HEK293 (cell line): ENCODE measurements around the gene ARFGAP1.

Experiments used
- ELK4 ChIP-seq: IDR thresholded peaks from 2 replicates; pipeline ENCODE4 v1.6.1; 2011; ENCODE audit warnings: mild to moderate bottlenecking, low read depth, low read length, borderline replicate concordance
- GLI4 ChIP-seq: fragments of 450-650 bp; formaldehyde crosslinking; IDR thresholded peaks from 2 replicates; pipeline ENCODE4 v1.5.1; 2016; ENCODE audit warnings: missing biosample characterization, missing genetic modification characterization
- KLF1 ChIP-seq: fragments of 450-650 bp; formaldehyde crosslinking; IDR thresholded peaks from 2 replicates; pipeline ENCODE4 v1.5.1; 2016; ENCODE audit warnings: missing biosample characterization, missing genetic modification characterization
- KLF9 ChIP-seq: fragments of 450-650 bp; formaldehyde crosslinking; IDR thresholded peaks from 2 replicates; pipeline ENCODE4 v1.5.1; 2016; ENCODE audit warnings: missing biosample characterization, missing genetic modification characterization, low read depth
- PRDM10 ChIP-seq: fragments of 450-650 bp; formaldehyde crosslinking; IDR thresholded peaks from 2 replicates; pipeline ENCODE4 v1.5.1; 2016; ENCODE audit warnings: missing biosample characterization, missing genetic modification characterization
- REST ChIP-seq: fragments of 450-650 bp; formaldehyde crosslinking; IDR thresholded peaks from 2 replicates; pipeline ENCODE4 v1.5.1; 2016; ENCODE audit warnings: missing biosample characterization, missing genetic modification characterization
- SCRT2 ChIP-seq: fragments of 450-650 bp; formaldehyde crosslinking; IDR thresholded peaks from 2 replicates; pipeline ENCODE4 v1.5.1; 2016; ENCODE audit warnings: missing biosample characterization, missing genetic modification characterization
- SETDB1 ChIP-seq: IDR thresholded peaks from one replicate; pipeline ENCODE4 v1.6.1; 2017; ENCODE audit warnings: mild to moderate bottlenecking, low read length, moderate library complexity, mixed read lengths; ENCODE audit not compliant: insufficient read length
- ZEB2 ChIP-seq: fragments of 450-650 bp; formaldehyde crosslinking; IDR thresholded peaks from 2 replicates; pipeline ENCODE4 v1.5.1; 2016; ENCODE audit warnings: missing biosample characterization, missing genetic modification characterization
- ZFHX2 ChIP-seq: fragments of 450-650 bp; formaldehyde crosslinking; conservative IDR thresholded peaks from 2 replicates; pipeline ENCODE4 v1.5.1; 2016; ENCODE audit warnings: missing biosample characterization, missing genetic modification characterization
- ZFP3 ChIP-seq: fragments of 450-650 bp; formaldehyde crosslinking; IDR thresholded peaks from 2 replicates; pipeline ENCODE4 v1.5.1; 2016; ENCODE audit warnings: low read depth, missing biosample characterization, missing genetic modification characterization
- ZNF18 ChIP-seq: fragments of 450-650 bp; formaldehyde crosslinking; IDR thresholded peaks from 2 replicates; pipeline ENCODE4 v1.5.1; 2016; ENCODE audit warnings: missing biosample characterization, missing genetic modification characterization
- ZNF211 ChIP-seq: fragments of 450-650 bp; formaldehyde crosslinking; IDR thresholded peaks from 2 replicates; pipeline ENCODE4 v1.5.1; 2016; ENCODE audit warnings: low read depth, missing biosample characterization, missing genetic modification characterization
- ZNF23 ChIP-seq: fragments of 450-650 bp; formaldehyde crosslinking; IDR thresholded peaks from 2 replicates; pipeline ENCODE4 v1.5.1; 2016; ENCODE audit warnings: missing biosample characterization, missing genetic modification characterization, borderline replicate concordance
- ZNF280C ChIP-seq: fragments of 450-650 bp; formaldehyde crosslinking; IDR thresholded peaks from 2 replicates; pipeline ENCODE4 v1.5.1; 2016; ENCODE audit warnings: missing biosample characterization, missing genetic modification characterization
- ZNF292 ChIP-seq: fragments of 450-650 bp; formaldehyde crosslinking; IDR thresholded peaks from 2 replicates; pipeline ENCODE4 v1.5.1; 2016; ENCODE audit warnings: low read depth, missing biosample characterization, missing genetic modification characterization, borderline replicate concordance
- ZNF394 ChIP-seq: fragments of 450-650 bp; formaldehyde crosslinking; IDR thresholded peaks from 2 replicates; pipeline ENCODE4 v1.5.1; 2016; ENCODE audit warnings: missing biosample characterization, missing genetic modification characterization, mild to moderate bottlenecking, moderate library complexity, borderline replicate concordance
- ZNF426 ChIP-seq: fragments of 450-650 bp; formaldehyde crosslinking; IDR thresholded peaks from 2 replicates; pipeline ENCODE4 v1.5.1; 2017; ENCODE audit warnings: missing biosample characterization, missing genetic modification characterization, mild to moderate bottlenecking, inconsistent platforms, moderate library complexity
- ZNF514 ChIP-seq: fragments of 450-650 bp; formaldehyde crosslinking; IDR thresholded peaks from 2 replicates; pipeline ENCODE4 v1.5.1; 2016; ENCODE audit warnings: missing biosample characterization, missing genetic modification characterization
- ZNF560 ChIP-seq: fragments of 450-650 bp; formaldehyde crosslinking; IDR thresholded peaks from 2 replicates; pipeline ENCODE4 v1.5.1; 2017; ENCODE audit warnings: missing biosample characterization, missing genetic modification characterization, borderline replicate concordance
- ZNF600 ChIP-seq: fragments of 450-650 bp; formaldehyde crosslinking; IDR thresholded peaks from 2 replicates; pipeline ENCODE4 v1.5.1; 2016; ENCODE audit warnings: missing biosample characterization, missing genetic modification characterization
- ZNF692 ChIP-seq: fragments of 450-650 bp; formaldehyde crosslinking; IDR thresholded peaks from 2 replicates; pipeline ENCODE4 v1.5.1; 2016; ENCODE audit warnings: missing biosample characterization, missing genetic modification characterization
- ZNF768 ChIP-seq: fragments of 450-650 bp; formaldehyde crosslinking; IDR thresholded peaks from 2 replicates; pipeline ENCODE4 v1.5.1; 2018; ENCODE audit warnings: missing biosample characterization, mild to moderate bottlenecking, missing genetic modification characterization
- ZNF792 ChIP-seq: fragments of 450-650 bp; formaldehyde crosslinking; IDR thresholded peaks from 2 replicates; pipeline ENCODE4 v1.5.1; 2016; ENCODE audit warnings: missing biosample characterization, missing genetic modification characterization

Gene ARFGAP1

GRCh38 chr20:63290677-63291472 lies 18.3 kb downstream of the ARFGAP1 start (continued):
- no peak for TF ChIP-seq ZNF211 (tag by site-specific recombination)
- peak; percentile 43; the same call in 1 of the 2 replicates for TF ChIP-seq ZNF692 (tag by site-specific recombination)
- no peak for TF ChIP-seq ZNF280C (tag by site-specific recombination)
- no peak for TF ChIP-seq ZNF292 (tag by site-specific recombination)
- TF ChIP-seq ZNF560 (tag by site-specific recombination), result no peak
- TF ChIP-seq ZNF394, result peak; percentile 24; the same call in 1 of the 2 replicates
- TF ChIP-seq ZNF514 (tag by site-specific recombination), result no peak
- no peak for TF ChIP-seq ZNF23 (tag by site-specific recombination)
- TF ChIP-seq KLF1, result peak; percentile 90
- no peak for TF ChIP-seq ZNF18
- no peak for TF ChIP-seq SETDB1
- TF ChIP-seq PRDM10 (tag by site-specific recombination), result peak; percentile 99
- no peak for TF ChIP-seq ZNF426 (tag by site-specific recombination)
- peak; percentile 31; the same call in 1 of the 2 replicates for TF ChIP-seq ZFP3 (tag by site-specific recombination)
- 0 out of 2 replicates have a peak, but pooled peaks have one; percentile 15 for TF ChIP-seq SCRT2 (tag by site-specific recombination)
- peak; percentile 31; the same call in 1 of the 2 replicates for TF ChIP-seq ZEB2 (tag by site-specific recombination)
- no peak for TF ChIP-seq ELK4
- 0 out of 2 replicates have a peak, but pooled peaks have one; percentile 26 for TF ChIP-seq ZFHX2 (tag by site-specific recombination)
- TF ChIP-seq KLF9 (tag by site-specific recombination), result no peak
- no peak for TF ChIP-seq GLI4
- TF ChIP-seq ZNF792, result no peak
- TF ChIP-seq ZNF768 (tag by site-specific recombination), result no peak
- no peak for TF ChIP-seq REST
- peak; percentile 78 for TF ChIP-seq ZNF600
